Measurements from ENCODE around the gene ZNF841. TPM values are rescaled to one million over a fixed set of nuclear protein-coding genes. Genes with fewer than 3 reads are reported as not detected.

ZNF841 gene
- total and polyA plus RNA-seq, 2 of the 8 experiments (the other 6 are each of a cell fraction or from before 2014, with no cell fraction given): 4.1 to 17.9 TPM

GRCh38 chr19:52141203-52141602, 45.6 kb upstream of the ZNF841 start:
- H2BK5ac ChIP-seq (ENCODE audit: low read depth, low read length): no peak overlapping the region
- ChIA-PET CTCF (ENCODE audit: partially characterized antibody) (no interaction called here), POLR2A (ENCODE audit: partially characterized antibody) (interaction anchor here (0.6 to 1.4 kb wide), 3 partner anchors 9 to 119 kb away, joined by 3 to 4 read pairs (median 3); no protein-coding TSS in a partner anchor)
- TF ChIP-seq SIN3A (conservative IDR thresholded peaks at IDR 0.05 in 1 of 2, IDR thresholded peaks at IDR 0.05 in 1 of 2; ENCODE audit: low read depth in 1 of 2, low read length in 2 of 2) (no peak), BRCA1 (IDR thresholded peaks at IDR 0.05; ENCODE audit: low read depth, low read length) (no peak), CHD2 (IDR thresholded peaks at IDR 0.05; ENCODE audit: low read length) (no peak), CBX8 (IDR thresholded peaks at IDR 0.05; ENCODE audit: borderline replicate concordance, low read depth, low read length) (no peak), KDM4A (IDR thresholded peaks at IDR 0.05; ENCODE audit: low read depth, low read length, severe bottlenecking) (no peak), KDM5A (IDR thresholded peaks at IDR 0.05; ENCODE audit: low read length) (no peak)

More at GRCh38 chr19:52141203-52141602, 45.6 kb upstream of the ZNF841 start:
- H3K9ac ChIP-seq (replicated peaks in 1 of 4; ENCODE audit: extremely low read depth in 1 of 4, low read depth in 3 of 4, low read length in 3 of 4): no peak overlapping the region
- peaks cover 3 to 20% of the 10 kb centered on the region in 2 experiments; a peak in 3 of 4 replicates for H3K79me2 ChIP-seq (ENCODE audit: control insufficient read depth in 1 of 2, insufficient read depth in 2 of 2, low read length in 2 of 2)
- H3K56ac ChIP-seq (replicated peaks; ENCODE audit: insufficient read length, low read depth, low read length): no peak overlapping the region
- H3K36me3 ChIP-seq (ENCODE audit: control insufficient read depth in 2 of 4, insufficient read depth in 4 of 4, low read length in 3 of 4): peaks cover 0 to 5% (median 0%) of the 10 kb centered on the region in 4 experiments; a peak in 1 of 8 replicates
- H3K9me3 ChIP-seq (ENCODE audit: insufficient read depth in 2 of 2, low read depth in 1 of 2, low read length in 1 of 2): peaks cover 8 to 11% of the 10 kb centered on the region in 2 experiments; a peak in 3 of 4 replicates
- H3K18ac ChIP-seq (ENCODE audit: extremely low read depth, low read length): no peak overlapping the region
- H3K23ac ChIP-seq (ENCODE audit: insufficient read length): no peak overlapping the region
- 80% methylated on average over 2 of the region's 2 CpGs; no CpG with 5 or more reads in 1 of the 2 experiments for WGBS, 2 experiments (ENCODE audit: extremely low coverage in 1 of 2, insufficient coverage in 1 of 2, insufficient read length in 1 of 2, insufficient replicate concordance in 2 of 2, low coverage in 1 of 2, low lambda C conversion rate in 2 of 2, missing lambda C conversion rate in 1 of 2)
- H2AFZ ChIP-seq (ENCODE audit: low read length): no peak overlapping the region
- H4K8ac ChIP-seq (ENCODE audit: extremely low read depth, insufficient read depth, low read length): no peak overlapping the region
- H4K91ac ChIP-seq (replicated peaks; ENCODE audit: insufficient read length, low read length): no peak overlapping the region
- H4K20me1 ChIP-seq (replicated peaks in 1 of 2; ENCODE audit: control insufficient read depth in 1 of 2, insufficient read depth in 2 of 2, low read length in 2 of 2): no peaks in the 10 kb centered on the region
- no peak overlapping the region for H3K4me3 ChIP-seq (ENCODE audit: extremely low read depth in 1 of 4, insufficient read depth in 2 of 4, low read depth in 3 of 4, low read length in 4 of 4)
- no peak overlapping the region for H3K27ac ChIP-seq (ENCODE audit: low read depth, low read length)
- no peak overlapping the region for H3K4me2 ChIP-seq (ENCODE audit: insufficient read depth in 1 of 2, low read depth in 2 of 2, low read length in 2 of 2)
- no peak overlapping the region for H3K14ac ChIP-seq (ENCODE audit: insufficient read length)
- DNase-seq (ENCODE audit: low read depth in 1 of 2, low spot score in 2 of 2) (no peak), FAIRE-seq (no peak)
- H2BK15ac ChIP-seq (ENCODE audit: low read length): no peak overlapping the region
- H3K4ac ChIP-seq (replicated peaks; ENCODE audit: insufficient read length, low read depth, low read length): no peak overlapping the region
- no peak overlapping the region for H2AK5ac ChIP-seq (ENCODE audit: low read depth, low read length)
- no peak overlapping the region for H4K5ac ChIP-seq (ENCODE audit: insufficient read length, low read depth, low read length)
- no peaks in the 10 kb centered on the region for H3K27me3 ChIP-seq (replicated peaks in 1 of 4; ENCODE audit: control insufficient read depth in 3 of 4, extremely low read depth in 1 of 4, insufficient read depth in 3 of 4, low read length in 3 of 4)
- H3K4me1 ChIP-seq (replicated peaks in 1 of 4; ENCODE audit: control insufficient read depth in 3 of 4, insufficient read depth in 4 of 4, low read length in 3 of 4): peaks cover 0 to 4% (median 0%) of the 10 kb centered on the region in 4 experiments; a peak in 2 of 7 replicates
- H3K79me1 ChIP-seq (ENCODE audit: low read depth, low read length): peaks cover 2% of the 10 kb centered on the region; the same call in 1 of the 2 replicates
- no peak overlapping the region for H2BK120ac ChIP-seq (replicated peaks; ENCODE audit: low read depth, low read length)
- no peak overlapping the region for H2BK20ac ChIP-seq (ENCODE audit: low read length)
- no peak overlapping the region for H2BK12ac ChIP-seq (ENCODE audit: low read depth, low read length)
- peaks cover 6% of the 10 kb centered on the region; the same call in 1 of the 2 replicates for H3K23me2 ChIP-seq (ENCODE audit: low read depth, low read length)

Data from H1 (cell line).